Parathyroid adenoma (tissue), 2 donors: Measurements from ENCODE around the gene CYP27A1.

Experiments
- H2AFZ ChIP-seq: fragments of 300-600 bp; sonication (generic); one replicate; pipeline ENCODE4 v1.7.0; 2017; ENCODE audit warnings: antibody characterized with exemption, mild to moderate bottlenecking
- H3K27ac ChIP-seq: fragments of 300-600 bp; sonication (generic); one replicate; pipeline ENCODE4 v1.7.0; 2017
- H3K27me3 ChIP-seq: fragments of 300-600 bp; sonication (generic); one replicate; pipeline ENCODE4 v1.7.0; 2017; ENCODE audit warnings: low read length; ENCODE audit not compliant: control insufficient read depth, insufficient read depth
- H3K36me3 ChIP-seq: fragments of 300-600 bp; sonication (generic); one replicate; pipeline ENCODE4 v1.7.0; 2017; ENCODE audit warnings: low read length; ENCODE audit not compliant: control insufficient read depth, insufficient read depth
- H3K4me1 ChIP-seq: fragments of 300-600 bp; sonication (generic); one replicate; pipeline ENCODE4 v1.7.0; 2017; ENCODE audit warnings: control low read depth
- H3K4me2 ChIP-seq: fragments of 300-600 bp; sonication (generic); one replicate; pipeline ENCODE4 v1.7.0; 2017; ENCODE audit warnings: low read length
- H3K4me3 ChIP-seq: fragments of 300-600 bp; sonication (generic); one replicate; pipeline ENCODE4 v1.7.0; 2017; ENCODE audit warnings: low read depth, low read length
- H3K79me2 ChIP-seq: fragments of 300-600 bp; sonication (generic); one replicate; pipeline ENCODE4 v1.7.0; 2017; ENCODE audit warnings: control low read depth
- H3K9ac ChIP-seq: fragments of 300-600 bp; sonication (generic); one replicate; pipeline ENCODE4 v1.7.0; 2017; ENCODE audit warnings: mild to moderate bottlenecking
- H3K9me3 ChIP-seq: fragments of 300-600 bp; sonication (generic); one replicate; pipeline ENCODE4 v1.7.0; 2017; ENCODE audit warnings: low read length; ENCODE audit not compliant: control insufficient read depth
- CTCF ChIP-seq: fragments of 300-600 bp; sonication (generic); IDR thresholded peaks from one replicate; pipeline ENCODE4 v1.7.0; 2017; ENCODE audit warnings: antibody characterized with exemption, mild to moderate bottlenecking
- donor health status: primary hyperparathyroidism.

Gene CYP27A1

GRCh38 chr2:218829868-218830451 is 48.0 kb downstream of the CYP27A1 start:
- TF ChIP-seq CTCF: no peak
- no peaks in the 10 kb centered on the region for H3K79me2 ChIP-seq
- no peak overlapping the region for H3K4me2 ChIP-seq
- H3K4me3 ChIP-seq: no peak overlapping the region
- H3K4me1 ChIP-seq: no peaks in the 10 kb centered on the region
- no peaks in the 10 kb centered on the region for H3K36me3 ChIP-seq
- H3K27me3 ChIP-seq: no peaks in the 10 kb centered on the region
- H2AFZ ChIP-seq: no peak overlapping the region
- H3K9me3 ChIP-seq: no peaks in the 10 kb centered on the region
- H3K27ac ChIP-seq: no peak overlapping the region
- no peak overlapping the region for H3K9ac ChIP-seq

- Histone ChIP-seq H3K79me2 (no peaks in the 10 kb centered on the region), H3K27me3 (no peaks in the 10 kb centered on the region), H3K27ac (no peak overlapping the region), H2AFZ (no peak overlapping the region), H3K36me3 (no peaks in the 10 kb centered on the region), H3K4me3 (no peak overlapping the region), H3K4me2 (no peak overlapping the region), H3K4me1 (no peaks in the 10 kb centered on the region), H3K9ac (no peak overlapping the region), H3K9me3 (no peaks in the 10 kb centered on the region)
- TF ChIP-seq CTCF: no peak
Measured at GRCh38 chr2:218830526-218831306, 48.8 kb downstream of the CYP27A1 start.

- no peak for TF ChIP-seq CTCF
- Histone ChIP-seq H3K4me1 (no peaks in the 10 kb centered on the region), H3K9ac (no peak within 1 kb of the TSS), H3K4me3 (no peak within 1 kb of the TSS), H3K4me2 (no peak within 1 kb of the TSS), H3K79me2 (no peaks in the 10 kb centered on the region), H3K27ac (no peak within 1 kb of the TSS), H3K36me3 (no peaks in the 10 kb centered on the region), H2AFZ (no peak within 1 kb of the TSS), H3K27me3 (no peaks in the 10 kb centered on the region), H3K9me3 (no peaks in the 10 kb centered on the region)
Measured at GRCh38 chr2:218831378-218831990, 49.5 kb downstream of the CYP27A1 start, which contains the start of gene PRKAG3. Gene PRKAG3, minus strand, starts transcription at chr2:218831803.

- H3K9me3 ChIP-seq: no peaks in the 10 kb centered on the region
- no peak for TF ChIP-seq CTCF
- H3K4me1 ChIP-seq: no peaks in the 10 kb centered on the region
- no peaks in the 10 kb centered on the region for H3K27me3 ChIP-seq
- H3K4me3 ChIP-seq: no peak overlapping the region
- no peak overlapping the region for H2AFZ ChIP-seq
- H3K36me3 ChIP-seq: no peaks in the 10 kb centered on the region
- no peak overlapping the region for H3K27ac ChIP-seq
- H3K9ac ChIP-seq: no peak overlapping the region
- no peaks in the 10 kb centered on the region for H3K79me2 ChIP-seq
- H3K4me2 ChIP-seq: no peak overlapping the region
Measured at GRCh38 chr2:218832081-218832480, 50.1 kb downstream of the CYP27A1 start.
